ENCODE measurements around the gene SLC39A11.

Gene SLC39A11

DNA sequence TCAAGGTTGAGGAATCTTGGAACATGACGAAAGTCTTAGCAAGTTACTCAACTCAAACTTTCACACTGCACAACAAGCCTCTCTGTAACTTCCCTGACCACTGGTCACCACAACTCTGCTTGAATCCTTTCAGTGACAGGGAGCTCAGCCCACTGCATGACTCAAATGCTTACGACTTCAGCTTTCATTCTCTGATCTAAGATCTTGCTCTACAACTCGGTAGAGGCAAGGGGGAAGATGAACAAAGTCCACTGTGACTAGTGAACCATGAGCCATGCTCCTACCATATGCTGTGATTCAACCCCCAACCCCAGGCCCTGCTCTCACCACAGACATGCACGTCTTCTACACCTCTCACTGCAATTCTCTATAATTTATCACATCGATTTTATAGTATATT, 160.9 kb downstream of the SLC39A11 start:
- no peaks in the 10 kb centered on the region for H3K9me3 ChIP-seq (ENCODE audit: control insufficient read depth, low read length)
- H3K4me3 ChIP-seq (ENCODE audit: extremely low read depth, insufficient read depth, low read length, poor library complexity, severe bottlenecking) = no peak overlapping the region
- no peaks in the 10 kb centered on the region for H3K4me1 ChIP-seq (ENCODE audit: control insufficient read depth, insufficient read depth, low read length, poor library complexity, severe bottlenecking)
- no peak overlapping the region for H3K27ac ChIP-seq (ENCODE audit: low read depth, low read length, severe bottlenecking)
- WGBS, 2 experiments (ENCODE audit: insufficient coverage in 2 of 2) = 80 to 92% methylated on average over 4 to 5 of the region's 5 CpGs
- no peaks in the 10 kb centered on the region for H3K36me3 ChIP-seq (ENCODE audit: control insufficient read depth, insufficient read depth, low read length)

DNA sequence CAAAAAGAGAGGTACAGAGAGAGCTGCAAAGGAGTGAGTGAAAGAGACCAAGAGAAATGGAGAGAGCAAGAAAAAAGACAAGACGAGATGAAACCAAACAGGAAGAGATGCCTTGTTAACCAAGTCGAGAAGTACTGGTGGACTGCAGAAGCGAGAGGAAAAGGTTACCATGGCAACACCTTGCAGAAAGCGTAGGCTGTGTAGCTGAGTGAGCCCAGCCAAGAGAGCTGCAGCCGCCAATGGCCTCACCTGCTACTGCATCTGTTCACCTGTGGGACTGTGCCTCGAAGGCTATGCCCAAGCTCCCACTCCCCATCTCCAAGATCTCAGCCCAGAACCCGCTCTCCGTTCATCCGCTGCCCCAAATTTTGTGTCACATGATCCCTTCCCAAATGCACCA, 161.3 kb downstream of the SLC39A11 start:
- Histone ChIP-seq H3K27ac (ENCODE audit: low read depth, low read length, severe bottlenecking) (no peak overlapping the region), H3K36me3 (ENCODE audit: control insufficient read depth, insufficient read depth, low read length) (no peaks in the 10 kb centered on the region), H3K4me1 (ENCODE audit: control insufficient read depth, insufficient read depth, low read length, poor library complexity, severe bottlenecking) (no peaks in the 10 kb centered on the region), H3K9me3 (ENCODE audit: control insufficient read depth, low read length) (no peaks in the 10 kb centered on the region), H3K4me3 (ENCODE audit: extremely low read depth, insufficient read depth, low read length, poor library complexity, severe bottlenecking) (no peak overlapping the region)
- 85 to 95% methylated on average over 5 to 9 of the region's 9 CpGs for WGBS, 2 experiments (ENCODE audit: insufficient coverage in 2 of 2)

DNA sequence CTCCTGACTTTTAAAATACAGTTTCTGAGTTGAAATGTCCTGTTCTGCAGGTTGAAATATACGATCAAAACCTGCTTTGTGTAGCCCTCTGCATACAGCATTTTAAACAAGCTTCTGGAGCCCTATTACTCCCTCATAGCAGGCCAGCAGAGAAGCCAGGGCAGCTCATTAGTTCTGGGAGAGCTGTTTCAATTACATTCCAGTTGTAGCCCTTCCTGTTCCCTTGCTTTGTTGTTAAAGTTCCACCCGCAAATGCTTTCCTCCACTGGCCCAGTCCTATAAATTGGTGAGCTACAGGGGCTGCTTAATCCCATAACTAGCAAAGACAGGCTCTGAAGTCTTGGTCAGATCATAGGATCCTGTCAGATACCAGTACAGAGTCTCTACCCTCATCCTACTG, 162.5 kb downstream of the SLC39A11 start:
- no peaks in the 10 kb centered on the region for H3K4me1 ChIP-seq (ENCODE audit: control insufficient read depth, insufficient read depth, low read length, poor library complexity, severe bottlenecking)
- no peak overlapping the region for H3K4me3 ChIP-seq (ENCODE audit: extremely low read depth, insufficient read depth, low read length, poor library complexity, severe bottlenecking)
- H3K36me3 ChIP-seq (ENCODE audit: control insufficient read depth, insufficient read depth, low read length) = no peaks in the 10 kb centered on the region
- WGBS, 2 experiments (ENCODE audit: insufficient coverage in 2 of 2) = 81 to 86% methylated on average over 2 of the region's 2 CpGs
- H3K9me3 ChIP-seq (ENCODE audit: control insufficient read depth, low read length) = no peaks in the 10 kb centered on the region
- no peak overlapping the region for H3K27ac ChIP-seq (ENCODE audit: low read depth, low read length, severe bottlenecking)

GRCh38 chr17:72928454-72929136, 163.9 kb downstream of the SLC39A11 start:
- Histone ChIP-seq H3K36me3 (ENCODE audit: control insufficient read depth, insufficient read depth, low read length) (no peaks in the 10 kb centered on the region), H3K4me3 (ENCODE audit: extremely low read depth, insufficient read depth, low read length, poor library complexity, severe bottlenecking) (no peak overlapping the region), H3K4me1 (ENCODE audit: control insufficient read depth, insufficient read depth, low read length, poor library complexity, severe bottlenecking) (no peaks in the 10 kb centered on the region), H3K27ac (ENCODE audit: low read depth, low read length, severe bottlenecking) (no peak overlapping the region), H3K9me3 (ENCODE audit: control insufficient read depth, low read length) (no peaks in the 10 kb centered on the region)
- 82 to 98% methylated on average over 5 of the region's 7 CpGs for WGBS, 2 experiments (ENCODE audit: insufficient coverage in 2 of 2)

GRCh38 chr17:72927760-72928159, 164.7 kb downstream of the SLC39A11 start:
- Histone ChIP-seq H3K4me1 (ENCODE audit: control insufficient read depth, insufficient read depth, low read length, poor library complexity, severe bottlenecking) (no peaks in the 10 kb centered on the region), H3K4me3 (ENCODE audit: extremely low read depth, insufficient read depth, low read length, poor library complexity, severe bottlenecking) (no peak overlapping the region), H3K27ac (ENCODE audit: low read depth, low read length, severe bottlenecking) (no peak overlapping the region), H3K9me3 (ENCODE audit: control insufficient read depth, low read length) (no peaks in the 10 kb centered on the region), H3K36me3 (ENCODE audit: control insufficient read depth, insufficient read depth, low read length) (no peaks in the 10 kb centered on the region)
- no CpG with 5 or more reads among the region's 1 CpG for WGBS, 2 experiments (ENCODE audit: insufficient coverage in 2 of 2)

- no peaks in the 10 kb centered on the region for H3K4me1 ChIP-seq (ENCODE audit: control insufficient read depth, insufficient read depth, low read length, poor library complexity, severe bottlenecking)
- no peak overlapping the region for H3K27ac ChIP-seq (ENCODE audit: low read depth, low read length, severe bottlenecking)
- H3K36me3 ChIP-seq (ENCODE audit: control insufficient read depth, insufficient read depth, low read length) = no peaks in the 10 kb centered on the region
- 89 to 92% methylated on average over 3 to 4 of the region's 6 CpGs for WGBS, 2 experiments (ENCODE audit: insufficient coverage in 2 of 2)
- no peak overlapping the region for H3K4me3 ChIP-seq (ENCODE audit: extremely low read depth, insufficient read depth, low read length, poor library complexity, severe bottlenecking)
- no peaks in the 10 kb centered on the region for H3K9me3 ChIP-seq (ENCODE audit: control insufficient read depth, low read length)
Observed at GRCh38 chr17:72927146-72927545, 165.3 kb downstream of the SLC39A11 start.

DNA sequence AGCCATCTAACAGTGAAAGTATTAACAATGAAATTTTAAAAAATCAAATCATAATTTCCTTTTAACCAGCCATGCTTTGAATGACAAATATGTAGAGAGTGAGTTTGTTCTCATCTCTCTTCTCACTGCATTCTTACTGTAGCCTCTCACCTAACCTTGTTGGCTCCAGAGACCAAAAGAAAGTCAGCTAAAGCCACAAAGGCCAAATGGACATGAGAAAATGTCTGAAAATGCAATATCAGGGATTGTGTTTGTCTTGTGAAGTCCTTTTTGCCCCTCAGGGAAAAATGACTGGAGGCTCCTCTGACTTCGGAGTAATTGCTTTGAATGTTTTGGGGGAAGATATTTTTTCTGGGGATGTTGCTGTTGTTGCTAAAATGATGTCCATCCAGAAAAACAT, 166.3 kb downstream of the SLC39A11 start:
- Histone ChIP-seq H3K9me3 (ENCODE audit: control insufficient read depth, low read length) (no peaks in the 10 kb centered on the region), H3K4me1 (ENCODE audit: control insufficient read depth, insufficient read depth, low read length, poor library complexity, severe bottlenecking) (no peaks in the 10 kb centered on the region), H3K27ac (ENCODE audit: low read depth, low read length, severe bottlenecking) (no peak overlapping the region), H3K36me3 (ENCODE audit: control insufficient read depth, insufficient read depth, low read length) (no peaks in the 10 kb centered on the region), H3K4me3 (ENCODE audit: extremely low read depth, insufficient read depth, low read length, poor library complexity, severe bottlenecking) (no peak overlapping the region)
- WGBS, 2 experiments (ENCODE audit: insufficient coverage in 2 of 2) = no CpG with 5 or more reads among the region's 1 CpG

- H3K4me3 ChIP-seq (ENCODE audit: extremely low read depth, insufficient read depth, low read length, poor library complexity, severe bottlenecking) = no peak overlapping the region
- no peaks in the 10 kb centered on the region for H3K4me1 ChIP-seq (ENCODE audit: control insufficient read depth, insufficient read depth, low read length, poor library complexity, severe bottlenecking)
- H3K27ac ChIP-seq (ENCODE audit: low read depth, low read length, severe bottlenecking) = no peak overlapping the region
- H3K9me3 ChIP-seq (ENCODE audit: control insufficient read depth, low read length) = no peaks in the 10 kb centered on the region
- no peaks in the 10 kb centered on the region for H3K36me3 ChIP-seq (ENCODE audit: control insufficient read depth, insufficient read depth, low read length)
- no CpG with 5 or more reads among the region's 2 CpGs for WGBS, 2 experiments (ENCODE audit: insufficient coverage in 2 of 2)
Observed at GRCh38 chr17:72924196-72924595, 168.3 kb downstream of the SLC39A11 start.

GRCh38 chr17:72922219-72922618, 170.3 kb downstream of the SLC39A11 start:
- 67% methylated on average over 1 of the region's 3 CpGs; no CpG with 5 or more reads in 1 of the 2 experiments for WGBS, 2 experiments (ENCODE audit: insufficient coverage in 2 of 2)
- H3K9me3 ChIP-seq (ENCODE audit: control insufficient read depth, low read length) = no peaks in the 10 kb centered on the region
- H3K36me3 ChIP-seq (ENCODE audit: control insufficient read depth, insufficient read depth, low read length) = no peaks in the 10 kb centered on the region
- no peak overlapping the region for H3K27ac ChIP-seq (ENCODE audit: low read depth, low read length, severe bottlenecking)
- H3K4me1 ChIP-seq (ENCODE audit: control insufficient read depth, insufficient read depth, low read length, poor library complexity, severe bottlenecking) = no peaks in the 10 kb centered on the region
- no peak overlapping the region for H3K4me3 ChIP-seq (ENCODE audit: extremely low read depth, insufficient read depth, low read length, poor library complexity, severe bottlenecking)

DNA sequence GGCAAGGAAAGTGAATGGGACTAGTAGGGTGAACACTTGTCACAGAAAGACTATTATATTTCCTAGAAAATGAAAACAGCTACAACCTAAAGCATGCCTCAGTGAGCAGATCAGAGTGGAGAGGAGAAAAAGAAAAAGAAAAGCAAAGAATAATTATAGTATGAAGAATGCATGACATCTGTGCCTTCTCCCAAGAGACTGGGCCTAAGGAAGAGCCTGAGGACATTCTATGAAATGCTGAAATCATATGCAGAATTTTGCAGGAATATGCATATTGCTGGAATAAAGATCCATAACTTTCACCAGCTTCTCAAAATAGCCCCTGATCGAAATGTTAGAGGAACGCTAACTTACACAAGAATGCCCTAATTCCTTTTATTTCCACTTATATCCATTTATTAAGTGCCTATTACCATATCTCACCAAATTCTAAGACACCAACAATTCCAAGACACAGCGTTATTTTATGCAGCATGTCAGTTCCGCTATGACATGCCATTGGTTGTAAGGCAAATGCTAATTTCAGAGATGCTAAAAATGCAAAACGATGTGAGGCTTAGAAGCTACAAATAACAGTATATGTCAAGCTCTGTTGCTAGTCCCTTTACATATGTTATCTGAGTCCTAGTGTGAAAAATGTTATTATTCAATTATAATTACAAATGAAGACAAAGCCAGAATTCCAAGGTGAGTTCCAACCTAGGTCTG, 171.0 kb downstream of the SLC39A11 start:
- 85 to 89% methylated on average over 2 to 4 of the region's 5 CpGs for WGBS, 2 experiments (ENCODE audit: insufficient coverage in 2 of 2)
- H3K36me3 ChIP-seq (ENCODE audit: control insufficient read depth, insufficient read depth, low read length) = no peaks in the 10 kb centered on the region
- no peak overlapping the region for H3K27ac ChIP-seq (ENCODE audit: low read depth, low read length, severe bottlenecking)

GRCh38 chr17:72920513-72920912, 172.0 kb downstream of the SLC39A11 start:
- no peaks in the 10 kb centered on the region for H3K36me3 ChIP-seq (ENCODE audit: control insufficient read depth, insufficient read depth, low read length)
- H3K9me3 ChIP-seq (ENCODE audit: control insufficient read depth, low read length) = no peaks in the 10 kb centered on the region
- 70 to 100% methylated on average over 2 of the region's 2 CpGs for WGBS, 2 experiments (ENCODE audit: insufficient coverage in 2 of 2)
- H3K4me1 ChIP-seq (ENCODE audit: control insufficient read depth, insufficient read depth, low read length, poor library complexity, severe bottlenecking) = no peaks in the 10 kb centered on the region
- no peak overlapping the region for H3K27ac ChIP-seq (ENCODE audit: low read depth, low read length, severe bottlenecking)
- no peak overlapping the region for H3K4me3 ChIP-seq (ENCODE audit: extremely low read depth, insufficient read depth, low read length, poor library complexity, severe bottlenecking)

More for the DNA sequence above, 171.0 kb downstream of the SLC39A11 start:
- Histone ChIP-seq H3K9me3 (ENCODE audit: control insufficient read depth, low read length) (no peaks in the 10 kb centered on the region), H3K4me1 (ENCODE audit: control insufficient read depth, insufficient read depth, low read length, poor library complexity, severe bottlenecking) (no peaks in the 10 kb centered on the region), H3K4me3 (ENCODE audit: extremely low read depth, insufficient read depth, low read length, poor library complexity, severe bottlenecking) (no peak overlapping the region)
